Astrocyte of the hippocampus (primary cell): ENCODE measurements around the gene EGR1.

Experiments
- DNase-seq: peaks from one replicate; pipeline ENCODE4 v3.0.0; 2011; ENCODE audit warnings: low read depth, low spot score

The EGR1 gene

DNA sequence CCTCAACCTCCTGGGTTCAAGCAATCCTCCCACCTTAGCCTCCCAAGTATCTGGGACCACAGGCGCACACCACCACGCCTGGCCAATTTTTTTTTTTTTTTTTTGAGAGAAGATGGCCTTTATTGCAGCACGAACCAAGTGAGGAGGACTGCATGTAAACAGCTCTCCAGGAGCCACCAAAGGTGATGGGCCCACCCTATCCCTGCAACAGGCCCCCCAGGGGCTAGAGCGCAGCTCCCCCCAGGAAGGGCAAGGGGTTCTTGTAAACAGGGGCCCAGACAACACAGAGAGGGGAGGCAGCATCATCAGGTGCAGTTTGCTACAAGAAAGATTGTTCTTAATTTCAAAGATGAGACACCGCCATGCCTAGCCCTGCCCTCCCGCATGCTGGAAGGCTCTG, 12.6 kb upstream of the EGR1 start:
- no peak for DNase-seq

DNA sequence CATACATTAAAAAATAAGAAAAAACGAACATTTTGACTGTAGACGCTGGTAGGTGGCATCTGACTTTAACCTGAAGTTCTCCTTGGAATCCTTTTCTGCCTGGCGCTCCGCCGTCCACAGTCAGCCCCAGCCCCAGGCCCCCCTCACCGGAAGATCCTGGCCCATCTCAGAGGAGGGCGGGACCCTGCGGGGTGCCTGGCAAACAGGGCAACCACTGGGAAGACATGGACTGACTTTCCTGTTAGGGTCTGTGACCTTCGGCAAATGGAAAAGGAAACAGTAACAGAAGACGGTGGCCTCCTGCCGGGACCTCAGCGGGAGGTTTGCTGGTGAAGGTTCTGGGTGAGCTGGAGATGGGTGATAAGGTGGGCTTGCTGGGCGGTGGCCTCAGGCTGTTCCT, 11.7 kb upstream of the EGR1 start:
- no peak for DNase-seq

- no peak for DNase-seq
Measured at GRCh38 chr5:138454121-138454520, 11.2 kb upstream of the EGR1 start.

DNA sequence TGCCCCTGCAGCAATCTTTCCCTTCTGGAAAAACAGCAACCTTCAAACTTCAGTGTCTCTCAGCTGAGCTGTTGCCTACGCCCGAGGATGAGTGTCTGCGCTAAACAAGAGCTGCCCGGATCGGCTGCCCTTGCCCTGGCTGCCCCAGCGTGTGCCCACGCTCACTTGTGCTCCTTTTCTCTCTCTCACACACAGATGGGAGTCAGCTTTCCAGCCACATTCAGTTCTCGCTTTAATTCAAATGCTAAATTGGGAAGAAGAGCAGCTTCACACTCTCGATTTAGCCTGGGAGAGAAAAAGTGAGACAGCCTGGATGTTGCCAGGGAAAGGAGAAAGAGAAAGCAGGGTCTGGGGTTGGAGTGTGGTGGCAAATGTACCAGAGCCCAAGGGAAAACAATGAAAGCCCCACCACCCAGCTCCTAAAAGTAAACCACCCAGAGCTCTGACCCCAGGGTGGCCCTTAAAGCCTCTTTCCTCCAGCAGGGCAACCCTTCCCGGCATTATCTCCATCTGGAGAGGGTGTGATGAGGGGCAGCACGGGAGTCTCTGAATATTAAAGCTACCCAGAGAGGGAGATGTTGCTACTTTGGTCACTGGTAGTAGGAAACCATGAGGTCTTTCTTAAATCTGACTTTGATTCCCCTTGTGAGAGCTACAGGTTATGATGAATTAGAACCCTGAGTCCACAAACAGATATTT, 9.9 kb upstream of the EGR1 start:
- DNase-seq = no peak

DNA sequence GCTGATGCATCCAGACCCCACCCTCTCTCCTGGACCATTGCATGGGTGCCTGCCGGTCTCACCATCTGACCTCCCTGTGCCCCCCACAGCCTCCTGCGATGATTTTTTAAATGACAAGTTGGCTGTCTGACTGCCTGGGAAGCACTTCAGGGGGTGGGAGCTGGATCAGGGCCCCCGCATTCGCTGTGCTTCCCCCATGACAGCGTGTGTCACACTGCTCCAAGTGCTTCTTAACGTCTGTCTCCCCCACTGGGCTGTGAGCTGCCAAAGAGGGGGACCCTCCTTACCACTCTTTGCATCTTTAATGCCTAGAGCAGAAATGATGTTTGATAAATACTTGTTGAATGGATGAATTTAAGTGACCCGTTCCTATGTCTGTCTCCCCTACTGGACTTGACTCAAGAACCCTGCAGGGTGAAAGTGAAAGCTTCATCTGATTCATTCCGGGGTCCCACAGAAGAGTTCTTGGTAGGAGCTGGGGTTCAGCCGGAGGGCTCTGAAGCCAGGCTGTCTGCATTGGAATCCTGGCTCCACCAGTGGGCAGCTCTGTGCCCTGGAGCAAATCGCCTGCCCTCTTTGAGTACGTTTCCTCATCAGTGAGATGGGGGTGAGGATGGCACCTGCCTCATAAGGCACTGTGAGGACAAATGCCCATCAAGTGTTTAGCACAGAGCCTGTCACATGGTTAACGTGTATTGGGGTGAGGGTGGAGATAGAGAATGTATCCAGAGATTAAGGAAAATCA, 7.6 kb upstream of the EGR1 start:
- no peak for DNase-seq

GRCh38 chr5:138458384-138458783, 6.9 kb upstream of the EGR1 start:
- DNase-seq = no peak

- no peak for DNase-seq
Measured at GRCh38 chr5:138458856-138459255, 6.4 kb upstream of the EGR1 start.

- DNase-seq = no peak
Measured at GRCh38 chr5:138459311-138459933, 5.9 kb upstream of the EGR1 start.

GRCh38 chr5:138460032-138460693, 5.1 kb upstream of the EGR1 start:
- no peak for DNase-seq

DNA sequence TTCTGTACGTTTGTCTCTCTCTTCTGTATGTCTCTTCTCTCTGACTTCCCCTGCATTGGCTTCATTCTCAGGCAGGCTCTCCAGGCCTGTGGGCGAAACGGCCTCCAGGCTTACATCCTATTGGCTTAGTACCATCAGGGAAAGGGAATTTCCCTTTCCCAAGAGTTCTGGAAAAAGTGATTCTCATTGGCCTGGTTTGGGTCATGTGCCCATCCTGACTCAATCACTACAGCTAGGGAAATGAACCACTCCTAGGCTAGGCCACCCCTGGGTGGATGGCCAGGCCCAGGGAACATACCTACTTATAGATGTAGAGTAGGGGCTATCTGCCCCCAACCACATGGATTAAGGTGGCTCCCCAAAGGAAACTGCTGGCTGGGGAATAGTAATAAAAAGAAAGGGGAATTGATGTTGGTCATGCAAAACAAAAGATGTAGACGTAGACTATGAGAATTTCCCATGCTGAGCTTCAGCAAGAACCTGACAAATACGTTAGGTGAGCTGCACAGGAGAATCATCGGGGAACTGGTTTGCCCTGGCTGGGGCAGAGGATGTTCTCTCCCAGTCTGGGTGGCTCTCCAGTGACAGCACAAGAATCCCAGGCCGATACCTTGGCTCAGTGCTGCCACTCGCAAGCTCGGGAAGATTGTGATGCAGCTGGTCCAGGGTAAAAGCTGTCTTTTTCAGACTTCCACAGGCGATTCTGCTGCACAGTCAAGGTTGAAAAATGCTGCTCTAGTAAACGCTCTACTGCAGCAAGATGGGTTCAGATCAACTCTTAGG, 3.7 kb upstream of the EGR1 start:
- peak; percentile 63 for DNase-seq

- peak; percentile 29 for DNase-seq
Measured at GRCh38 chr5:138463419-138464007, 1.8 kb upstream of the EGR1 start.

GRCh38 chr5:138464008-138464387, 1.3 kb upstream of the EGR1 start:
- DNase-seq = peak; percentile 99

GRCh38 chr5:138464388-138465260, 655 bp upstream of the EGR1 start:
- peak; percentile 99 for DNase-seq

GRCh38 chr5:138466125-138466899, 1.0 kb downstream of the EGR1 start:
- peak; percentile 59 for DNase-seq

- peak; percentile 67 for DNase-seq
Measured at GRCh38 chr5:138466900-138467710, 1.8 kb downstream of the EGR1 start.

DNA sequence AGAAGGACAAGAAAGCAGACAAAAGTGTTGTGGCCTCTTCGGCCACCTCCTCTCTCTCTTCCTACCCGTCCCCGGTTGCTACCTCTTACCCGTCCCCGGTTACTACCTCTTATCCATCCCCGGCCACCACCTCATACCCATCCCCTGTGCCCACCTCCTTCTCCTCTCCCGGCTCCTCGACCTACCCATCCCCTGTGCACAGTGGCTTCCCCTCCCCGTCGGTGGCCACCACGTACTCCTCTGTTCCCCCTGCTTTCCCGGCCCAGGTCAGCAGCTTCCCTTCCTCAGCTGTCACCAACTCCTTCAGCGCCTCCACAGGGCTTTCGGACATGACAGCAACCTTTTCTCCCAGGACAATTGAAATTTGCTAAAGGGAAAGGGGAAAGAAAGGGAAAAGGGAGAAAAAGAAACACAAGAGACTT, 2.4 kb downstream of the EGR1 start:
- peak; percentile 57 for DNase-seq

DNA sequence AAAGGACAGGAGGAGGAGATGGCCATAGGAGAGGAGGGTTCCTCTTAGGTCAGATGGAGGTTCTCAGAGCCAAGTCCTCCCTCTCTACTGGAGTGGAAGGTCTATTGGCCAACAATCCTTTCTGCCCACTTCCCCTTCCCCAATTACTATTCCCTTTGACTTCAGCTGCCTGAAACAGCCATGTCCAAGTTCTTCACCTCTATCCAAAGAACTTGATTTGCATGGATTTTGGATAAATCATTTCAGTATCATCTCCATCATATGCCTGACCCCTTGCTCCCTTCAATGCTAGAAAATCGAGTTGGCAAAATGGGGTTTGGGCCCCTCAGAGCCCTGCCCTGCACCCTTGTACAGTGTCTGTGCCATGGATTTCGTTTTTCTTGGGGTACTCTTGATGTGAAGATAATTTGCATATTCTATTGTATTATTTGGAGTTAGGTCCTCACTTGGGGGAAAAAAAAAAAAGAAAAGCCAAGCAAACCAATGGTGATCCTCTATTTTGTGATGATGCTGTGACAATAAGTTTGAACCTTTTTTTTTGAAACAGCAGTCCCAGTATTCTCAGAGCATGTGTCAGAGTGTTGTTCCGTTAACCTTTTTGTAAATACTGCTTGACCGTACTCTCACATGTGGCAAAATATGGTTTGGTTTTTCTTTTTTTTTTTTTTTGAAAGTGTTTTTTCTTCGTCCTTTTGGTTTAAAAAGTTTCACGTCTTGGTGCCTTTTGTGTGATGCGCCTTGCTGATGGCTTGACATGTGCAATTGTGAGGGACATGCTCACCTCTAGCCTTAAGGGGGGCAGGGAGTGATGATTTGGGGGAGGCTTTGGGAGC, 3.1 kb downstream of the EGR1 start:
- peak; percentile 62 for DNase-seq
